ENCODE data around the gene PRR20G. TPM values are rescaled to one million over a fixed set of nuclear protein-coding genes. Genes with fewer than 3 reads are reported as not detected.

The PRR20G gene
- total RNA-seq, 2 experiments from 2014 or later, result not detected

GRCh38 chr3:127326341-127326740, 38.5 kb upstream of the PRR20G start:
- Histone ChIP-seq H3K27ac (ENCODE audit: low read depth, low read length, poor library complexity, severe bottlenecking) (no peak overlapping the region), H3K79me2 (ENCODE audit: insufficient read depth, low read depth, low read length) (no peaks in the 10 kb centered on the region), H3K4me3 (ENCODE audit: low read depth, low read length, poor library complexity, severe bottlenecking) (no peak overlapping the region), H3K4me1 (ENCODE audit: insufficient read depth, low read length, poor library complexity, severe bottlenecking) (no peaks in the 10 kb centered on the region), H3K4me2 (ENCODE audit: low read length) (no peak overlapping the region), H3K9me2 (ENCODE audit: insufficient read depth, low read length) (no peaks in the 10 kb centered on the region), H2AFZ (ENCODE audit: low read length) (no peak overlapping the region), H3K36me3 (ENCODE audit: insufficient read depth, low read length) (no peaks in the 10 kb centered on the region), H3K9me3 (ENCODE audit: low read length) (peaks cover 13% of the 10 kb centered on the region), H4K20me1 (ENCODE audit: insufficient read depth, low read length) (no peaks in the 10 kb centered on the region)
- POLR2A ChIA-PET, result no interaction called here
- no peak for DNase-seq (ENCODE audit: low spot score)
- intact Hi-C loops (cut with micrococcal nuclease; ENCODE audit: unreplicated experiment), result no loop called here
- TF ChIP-seq CTCF (conservative IDR thresholded peaks at IDR 0.05; ENCODE audit: low read length), result no peak
- TF ChIP-seq EZH2phosphoT487 (IDR thresholded peaks at IDR 0.05; ENCODE audit: borderline replicate concordance, low read depth, low read length), result no peak
- CTCF ChIA-PET (ENCODE audit: unreplicated experiment), result no interaction called here
- no TSS peak for BruUV-seq (replicated peaks)

GRCh38 chr3:127325629-127325961, 37.7 kb upstream of the PRR20G start:
- no peaks in the 10 kb centered on the region for H3K36me3 ChIP-seq (ENCODE audit: insufficient read depth, low read length)

More at GRCh38 chr3:127325629-127325961, 37.7 kb upstream of the PRR20G start:
- intact Hi-C loops (cut with micrococcal nuclease; ENCODE audit: unreplicated experiment), result no loop called here
- Histone ChIP-seq H3K4me2 (ENCODE audit: low read length) (no peak overlapping the region), H3K79me2 (ENCODE audit: insufficient read depth, low read depth, low read length) (no peaks in the 10 kb centered on the region), H4K20me1 (ENCODE audit: insufficient read depth, low read length) (no peaks in the 10 kb centered on the region), H3K9me3 (ENCODE audit: low read length) (peaks cover 7% of the 10 kb centered on the region), H3K4me3 (ENCODE audit: low read depth, low read length, poor library complexity, severe bottlenecking) (no peak overlapping the region), H3K9me2 (ENCODE audit: insufficient read depth, low read length) (no peaks in the 10 kb centered on the region), H2AFZ (ENCODE audit: low read length) (no peak overlapping the region), H3K4me1 (ENCODE audit: insufficient read depth, low read length, poor library complexity, severe bottlenecking) (no peaks in the 10 kb centered on the region), H3K27ac (ENCODE audit: low read depth, low read length, poor library complexity, severe bottlenecking) (no peak overlapping the region)
- ChIA-PET POLR2A (no interaction called here), CTCF (ENCODE audit: unreplicated experiment) (no interaction called here)
- BruUV-seq (replicated peaks), result no TSS peak
- no peak for DNase-seq (ENCODE audit: low spot score)
- TF ChIP-seq EZH2phosphoT487 (IDR thresholded peaks at IDR 0.05; ENCODE audit: borderline replicate concordance, low read depth, low read length) (no peak), CTCF (conservative IDR thresholded peaks at IDR 0.05; ENCODE audit: low read length) (no peak)
